Femur (tissue), 1 donor: ENCODE measurements around the gene MFSD2A.
A peak's percentile ranks its signal among the peaks of the same experiment; 100 is the strongest.
"Not testable (repeated sequence)": the region's sequence is repeated elsewhere in the genome, so short reads cannot be mapped to it uniquely, and the experiment has no call there.

ENCODE experiments used
- DNase-seq: peaks from one replicate; pipeline ENCODE4 v3.0.0-alpha.2; 2017

The MFSD2A gene

DNA sequence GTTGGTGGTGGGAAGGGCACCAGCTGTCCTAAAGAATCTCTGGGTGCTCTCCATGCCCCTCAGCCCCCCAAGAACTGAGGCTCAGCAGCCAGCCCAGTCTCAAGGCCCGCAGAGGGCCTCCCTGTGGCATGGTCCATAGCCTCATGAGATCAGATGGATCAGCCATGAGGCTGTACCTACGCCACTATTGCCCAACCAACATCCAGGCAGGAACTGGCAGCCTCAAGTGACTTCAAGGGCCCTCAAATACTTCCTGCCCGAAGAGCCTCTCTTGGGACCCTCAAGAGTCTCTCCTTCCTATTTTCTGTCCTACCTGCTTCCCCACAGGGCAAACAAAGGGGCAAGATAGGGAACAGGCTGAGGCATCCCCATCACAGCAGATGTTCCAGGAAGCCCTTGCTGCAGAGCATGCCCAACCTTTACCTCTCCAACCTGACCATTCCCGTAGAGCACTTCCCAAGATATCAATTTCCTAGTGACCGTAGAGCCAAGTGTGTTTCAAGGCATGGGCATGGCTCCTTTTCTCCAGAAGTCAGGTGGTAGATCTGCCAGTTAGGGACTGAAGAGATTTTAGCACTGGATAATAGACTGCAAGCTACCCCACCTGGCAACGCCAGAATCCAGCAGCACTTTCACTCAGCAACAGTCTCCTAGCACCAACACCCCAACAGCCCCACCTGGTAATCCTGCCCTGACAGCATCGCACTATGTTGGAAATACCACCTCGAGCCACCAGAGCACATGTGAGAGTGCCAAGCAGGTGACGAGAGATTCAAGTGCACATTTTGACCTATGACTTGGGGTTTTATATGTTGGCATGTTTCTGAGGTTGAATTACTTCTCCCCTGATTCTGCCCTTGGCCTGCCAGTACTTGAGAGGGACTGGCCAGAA, 13.7 kb upstream of the MFSD2A start:
- no peak for DNase-seq

DNA sequence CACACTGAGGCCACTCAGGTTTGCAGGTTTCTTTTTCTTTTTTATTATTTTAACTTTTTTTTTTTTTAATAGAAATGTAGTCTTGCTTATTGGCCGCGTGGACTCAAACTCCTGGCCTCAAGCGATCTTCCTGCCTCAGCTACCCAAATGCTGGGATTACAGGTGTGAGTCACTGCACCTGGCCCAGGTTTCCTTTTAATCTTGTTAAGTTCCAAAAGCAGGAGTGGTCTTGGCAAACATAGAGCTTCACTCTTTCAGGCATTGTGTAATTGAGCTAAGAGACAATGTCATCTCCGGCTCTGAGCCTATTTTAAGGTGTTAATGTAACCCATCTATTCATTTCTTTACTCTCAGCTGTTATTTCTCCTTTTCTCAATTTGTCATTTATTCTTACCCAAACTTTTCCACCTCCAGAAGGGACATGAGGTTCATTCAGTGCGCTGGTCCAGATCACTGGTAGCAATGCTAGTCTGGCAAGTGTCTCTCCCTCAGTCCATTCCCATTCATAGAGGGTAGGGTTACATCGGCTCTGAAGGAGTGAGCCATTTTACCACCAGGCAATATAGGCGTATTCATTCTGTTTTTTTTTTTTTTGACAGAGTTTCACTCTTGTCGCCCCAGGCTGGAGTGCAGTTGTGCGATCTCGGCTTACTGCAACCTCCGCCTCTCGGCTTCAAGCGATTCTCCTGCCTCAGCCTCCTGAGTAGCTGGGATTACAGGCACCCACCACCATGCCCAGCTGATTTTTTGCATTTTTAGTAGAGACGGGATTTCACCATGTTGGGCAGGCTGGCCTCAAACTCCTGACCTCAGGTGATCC, 11.3 kb upstream of the MFSD2A start:
- DNase-seq = no peak

DNA sequence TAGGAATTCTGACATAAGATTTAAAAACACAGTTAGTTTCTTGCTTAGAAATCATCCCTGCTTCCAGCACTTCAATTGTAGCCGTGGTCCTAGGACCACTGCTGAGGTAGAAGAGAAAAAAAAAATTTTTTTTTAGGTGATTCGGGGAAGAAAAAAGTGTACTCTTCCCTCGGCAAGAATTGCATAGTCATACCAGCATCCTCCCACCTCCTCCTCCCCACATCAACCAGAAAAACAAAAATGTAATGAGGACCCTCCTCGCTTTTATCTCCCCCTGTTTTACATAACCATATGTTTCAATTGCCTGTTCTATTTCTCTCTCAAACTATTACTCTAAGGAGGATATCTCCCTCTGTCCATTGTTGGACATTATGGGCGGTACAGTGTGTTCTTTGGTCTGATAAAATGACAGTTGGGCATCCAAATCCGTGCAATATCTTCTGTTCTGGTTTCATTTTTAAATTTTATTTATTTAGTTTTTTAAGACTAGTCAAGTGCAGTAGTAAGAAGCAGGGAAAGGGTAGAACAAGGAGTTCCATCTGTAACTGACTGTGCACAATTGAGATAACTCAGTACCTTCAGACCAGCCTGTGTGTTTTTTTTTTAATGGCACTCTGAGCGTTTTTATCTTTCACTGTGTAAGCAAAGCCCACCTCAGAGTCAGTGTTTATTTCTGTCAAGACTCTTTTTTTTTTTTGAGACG, 10.4 kb upstream of the MFSD2A start:
- DNase-seq = no peak

DNA sequence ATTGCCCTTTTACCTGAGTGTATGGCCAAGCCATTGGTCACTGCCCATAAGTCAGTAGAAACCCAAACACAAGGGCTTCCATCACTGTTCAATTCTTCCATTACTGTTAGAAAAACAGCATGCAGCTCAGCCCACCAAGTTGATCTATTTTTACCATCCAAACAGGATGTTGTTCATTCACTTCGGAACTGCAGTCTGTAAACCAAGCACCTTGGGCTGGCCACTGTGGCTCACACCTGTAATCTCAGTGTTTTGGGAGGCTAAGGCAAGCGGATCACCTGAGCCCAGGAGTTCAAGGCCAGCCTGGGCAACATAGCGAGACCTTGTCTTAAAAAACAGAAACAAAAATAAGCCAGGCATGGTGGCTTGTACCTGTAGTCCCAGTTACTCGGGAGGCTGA, 8.7 kb upstream of the MFSD2A start:
- no peak for DNase-seq

DNA sequence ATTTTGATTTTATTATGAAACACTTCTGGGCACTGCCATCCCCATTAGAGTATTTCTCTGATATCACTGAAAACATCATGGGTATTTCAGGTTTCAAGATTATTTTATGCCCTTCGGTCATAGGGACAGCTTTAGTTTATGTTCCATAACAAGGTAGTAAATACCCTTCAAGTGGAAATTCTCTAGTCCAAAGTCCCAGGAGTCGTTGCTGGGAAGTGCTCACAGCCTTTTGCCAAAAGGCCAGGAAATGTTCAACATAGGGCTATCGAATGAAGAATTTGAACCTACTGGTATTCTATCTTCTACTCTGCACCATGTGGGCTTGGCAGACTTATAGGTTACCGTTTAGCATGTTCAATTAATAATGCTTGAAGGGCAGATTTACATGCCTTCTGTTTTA, 7.7 kb upstream of the MFSD2A start:
- no peak for DNase-seq

DNA sequence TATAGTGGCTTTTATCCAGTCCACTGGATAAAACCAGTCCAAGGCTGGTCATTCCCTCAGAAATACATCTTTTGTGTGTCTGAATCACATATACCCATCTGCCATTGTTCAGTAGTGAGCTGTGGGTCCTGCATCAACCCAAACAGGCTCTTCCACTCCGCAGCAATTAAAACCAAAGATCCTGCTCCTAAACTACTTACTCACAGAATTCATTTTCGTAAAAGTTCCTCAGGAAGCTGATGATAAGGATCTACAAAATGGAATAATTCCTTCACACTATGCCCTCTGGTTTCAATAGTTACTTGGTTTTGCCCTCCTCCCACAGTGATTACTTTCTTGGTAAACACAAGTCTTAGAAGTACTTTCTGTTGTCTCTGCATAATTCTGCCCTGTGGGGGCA, 5.1 kb upstream of the MFSD2A start:
- no peak for DNase-seq

DNA sequence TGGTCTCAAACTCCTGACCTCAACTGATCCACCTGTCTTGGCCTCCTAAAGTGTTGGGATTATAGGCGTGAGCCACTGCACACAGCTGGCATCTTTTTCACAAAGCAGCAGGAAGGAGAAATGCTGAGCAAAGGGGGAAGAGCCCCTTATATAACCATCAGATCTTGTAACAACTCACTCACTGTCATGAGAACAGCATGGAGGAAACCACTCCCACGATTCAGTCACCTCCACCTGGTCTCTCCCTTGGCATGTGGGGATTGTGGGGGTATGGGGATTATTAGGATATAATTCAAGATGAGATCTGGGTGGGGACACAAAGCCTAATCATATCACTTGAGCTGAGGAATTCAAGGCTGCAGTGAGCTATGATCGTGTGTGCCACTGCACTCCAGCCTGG, 3.0 kb upstream of the MFSD2A start:
- no peak for DNase-seq

DNA sequence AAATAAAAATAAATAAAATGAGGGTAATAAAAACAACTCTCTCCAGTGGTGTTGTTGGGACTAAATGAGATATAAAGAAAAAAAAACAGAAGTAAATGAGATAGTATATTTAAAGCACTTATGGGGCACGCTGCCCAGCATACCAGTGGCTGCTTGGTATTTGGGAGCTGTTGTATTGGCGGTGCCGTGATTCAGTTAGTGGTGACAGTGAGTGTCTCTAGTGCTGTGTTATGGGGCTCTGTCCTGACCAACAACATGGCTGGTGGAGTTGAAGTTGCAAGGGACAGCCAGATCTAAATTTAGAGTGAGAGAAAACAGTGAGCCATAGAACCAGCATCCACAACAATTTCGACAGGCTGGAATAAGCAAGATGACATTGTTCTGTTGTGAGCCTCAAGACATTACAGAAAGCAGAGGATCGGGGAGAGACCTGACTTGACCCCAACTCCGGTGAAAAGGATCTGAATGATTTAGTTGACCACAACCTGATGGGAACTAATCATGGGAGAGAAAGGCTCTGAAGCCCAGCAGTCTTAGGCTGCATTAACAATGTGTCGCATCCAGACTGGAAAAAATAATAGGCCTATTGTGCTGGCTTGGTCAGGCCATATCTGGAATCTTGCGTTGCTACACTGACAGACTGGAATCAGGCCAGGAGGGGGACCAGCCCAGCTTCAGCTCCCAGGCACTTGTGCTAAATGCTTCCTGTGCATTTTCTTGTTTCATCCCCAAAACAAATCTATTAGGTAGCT, 2.4 kb upstream of the MFSD2A start:
- peak; percentile 36 for DNase-seq

DNA sequence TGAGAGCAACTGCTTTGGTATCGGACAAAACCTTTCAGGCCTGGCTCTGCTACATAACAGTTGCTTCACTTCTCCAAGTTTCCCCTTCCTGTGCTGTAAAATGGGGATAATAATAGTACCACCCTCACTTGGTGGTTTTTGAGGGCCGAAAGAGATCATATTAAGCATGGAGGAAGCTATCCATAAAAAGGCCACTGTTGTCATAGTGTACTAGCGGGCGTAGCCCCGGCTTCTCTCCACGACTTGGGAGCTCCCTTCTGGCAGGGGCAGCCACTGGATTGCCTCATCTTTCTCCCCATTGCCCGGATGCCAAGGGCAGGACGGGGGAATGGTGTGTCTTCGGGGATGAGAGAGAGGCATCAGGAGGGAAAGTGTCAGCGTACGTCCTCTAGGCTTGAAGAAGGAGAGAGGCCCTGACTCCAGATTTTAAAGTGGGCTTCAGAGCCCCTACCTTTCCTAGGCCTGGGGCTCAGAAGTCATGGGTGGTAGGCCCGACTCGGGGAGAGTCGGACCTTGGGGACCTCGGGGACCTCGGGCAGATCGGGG, 548 bp upstream of the MFSD2A start:
- no peak for DNase-seq

DNA sequence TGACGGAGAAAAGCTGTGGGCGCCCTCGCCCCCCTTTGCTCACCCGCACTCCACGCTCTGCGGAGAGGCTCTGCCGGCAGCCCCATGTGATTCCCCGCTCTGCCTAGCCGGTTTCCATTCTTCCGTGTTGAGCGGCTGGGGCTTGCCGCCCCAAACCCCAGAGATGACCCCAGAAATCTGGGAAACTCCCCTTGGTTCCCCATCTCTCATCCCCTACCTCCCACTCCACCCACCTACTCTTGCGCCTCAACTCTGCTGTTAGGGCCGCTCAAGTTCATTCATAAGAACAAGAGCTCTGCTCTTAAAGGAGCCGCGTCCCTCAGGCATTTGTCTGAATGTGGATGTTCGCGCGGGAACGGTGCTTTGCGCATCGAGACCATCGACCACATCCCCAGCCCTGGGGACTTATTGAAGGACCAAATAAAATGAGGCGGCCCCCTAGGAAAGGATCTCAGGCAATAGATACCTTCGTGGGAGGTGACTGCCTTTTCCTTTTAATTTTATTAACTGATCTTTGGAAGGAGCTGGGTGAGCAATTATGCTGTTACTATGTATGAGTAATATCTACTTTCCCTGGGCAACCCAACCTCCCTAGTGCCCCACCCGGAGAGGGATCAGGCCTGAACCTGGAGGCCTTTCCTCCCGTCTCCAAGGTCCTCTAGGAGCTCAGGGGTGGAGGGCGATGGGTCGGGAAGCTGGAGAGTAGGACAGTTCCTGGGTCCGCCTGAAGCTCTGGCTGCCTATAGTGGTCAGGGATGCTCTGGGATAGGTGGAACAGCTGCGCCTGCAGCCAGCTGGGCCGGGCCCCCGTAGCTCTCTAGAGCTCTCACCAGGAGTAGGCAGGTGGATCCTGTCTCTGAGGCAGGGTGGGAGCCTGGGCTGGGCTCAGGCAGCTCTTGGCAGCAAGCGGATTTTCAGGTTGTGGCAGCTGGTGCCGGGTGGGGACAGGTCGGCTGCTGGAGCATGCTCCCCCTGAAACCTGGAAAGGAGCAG, 898 bp downstream of the MFSD2A start:
- no peak for DNase-seq

DNA sequence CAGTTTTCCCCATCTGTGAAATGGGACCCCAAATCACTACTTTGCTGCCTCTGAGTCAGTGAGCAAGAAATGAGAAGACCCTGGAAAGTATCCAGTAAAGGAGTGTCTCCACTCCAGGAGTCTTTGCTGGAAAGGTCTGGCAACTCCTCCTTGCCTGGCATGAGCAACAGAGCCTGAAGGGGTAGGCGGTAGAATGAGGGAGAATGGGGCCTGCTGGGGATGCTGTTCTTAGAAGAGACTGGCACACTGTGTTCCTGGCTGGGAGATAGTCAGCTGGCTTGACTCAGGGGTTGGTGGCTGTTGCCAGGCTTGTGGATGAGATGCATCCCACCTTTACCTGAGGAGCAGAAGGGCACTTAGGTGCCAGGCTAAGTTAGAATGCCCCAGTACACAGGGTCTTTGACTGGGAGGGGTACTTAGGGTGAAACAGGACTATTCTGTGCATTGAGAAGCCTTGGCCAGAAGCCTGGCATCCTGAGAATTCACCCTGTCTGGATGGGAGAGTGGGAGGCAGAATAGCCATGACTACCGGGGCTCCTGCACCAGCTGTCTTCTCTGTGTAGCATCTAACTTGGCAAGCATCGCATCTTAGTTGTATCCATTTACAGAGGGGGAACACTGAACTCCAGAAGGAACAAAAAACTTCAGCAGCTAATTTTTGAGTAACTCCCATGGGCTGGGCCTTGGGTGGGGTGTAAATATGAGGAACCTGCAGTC, 2.5 kb downstream of the MFSD2A start:
- DNase-seq = no peak

DNA sequence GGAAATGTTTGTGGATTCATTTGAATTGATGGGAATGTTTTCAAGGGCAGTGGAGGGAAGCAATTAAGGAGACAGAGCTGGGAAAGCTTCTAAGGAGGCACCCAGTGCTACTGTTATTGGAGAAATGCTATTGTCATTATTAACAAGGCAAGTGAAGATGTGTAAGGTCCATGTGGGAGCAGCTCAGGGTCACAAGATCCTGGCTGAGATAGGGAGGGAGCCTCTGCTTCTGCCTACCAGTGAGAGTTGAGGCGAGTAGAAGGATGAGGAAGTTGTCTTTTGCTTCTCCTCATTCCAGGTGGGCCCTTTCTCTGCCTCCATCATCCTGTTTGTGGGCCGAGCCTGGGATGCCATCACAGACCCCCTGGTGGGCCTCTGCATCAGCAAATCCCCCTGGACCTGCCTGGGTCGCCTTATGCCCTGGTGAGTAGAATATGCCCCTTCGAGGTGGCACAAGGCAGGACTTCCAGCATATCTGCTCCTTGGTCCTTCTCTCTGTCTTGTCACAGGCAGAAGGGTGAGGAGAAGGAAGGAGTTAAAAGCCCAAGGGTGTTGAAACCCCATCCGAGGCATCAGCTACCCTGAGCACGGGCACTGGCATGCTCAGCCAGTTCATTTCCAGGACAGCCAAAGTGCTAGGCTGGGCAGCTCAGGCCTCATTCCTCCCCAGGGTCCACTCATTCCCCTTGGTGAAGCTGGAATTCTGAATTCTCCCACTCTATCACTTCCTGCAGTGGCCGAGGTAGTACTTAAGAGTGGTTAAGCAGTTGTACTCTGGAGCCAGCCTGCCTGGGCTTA, 3.7 kb downstream of the MFSD2A start:
- DNase-seq = no peak

DNA sequence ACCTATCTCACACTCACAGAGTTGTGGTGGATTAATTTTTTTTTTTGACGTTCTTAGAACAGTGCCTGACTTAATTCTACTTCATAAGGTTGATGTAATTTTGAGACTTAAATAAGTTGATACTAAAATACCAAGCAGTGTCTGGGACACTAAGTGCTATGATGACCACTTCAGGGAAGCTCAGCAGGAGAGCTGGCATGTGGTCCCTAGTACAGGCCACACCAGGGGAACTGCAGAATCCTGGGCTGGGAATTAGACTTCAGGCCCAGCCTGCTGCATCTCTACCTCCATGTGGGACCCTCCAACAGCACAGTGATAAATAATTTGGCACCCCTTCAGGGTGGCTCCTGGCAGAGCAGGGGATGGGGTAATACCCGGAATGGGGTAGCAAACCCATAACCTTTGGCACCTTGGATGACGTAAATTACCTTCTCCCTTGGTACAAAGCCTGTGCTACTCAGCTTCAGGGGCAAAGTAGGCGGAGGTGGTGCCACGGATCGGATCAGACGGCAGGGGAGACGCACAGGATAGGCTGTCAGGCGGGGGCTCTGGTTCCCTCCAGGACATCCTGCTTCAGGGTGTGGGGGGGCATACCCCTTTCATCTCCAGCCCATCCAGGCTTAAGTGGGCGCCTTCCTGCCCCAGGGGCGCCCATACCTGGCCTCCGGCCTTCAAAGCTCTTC, 4.8 kb downstream of the MFSD2A start:
- DNase-seq = no peak

DNA sequence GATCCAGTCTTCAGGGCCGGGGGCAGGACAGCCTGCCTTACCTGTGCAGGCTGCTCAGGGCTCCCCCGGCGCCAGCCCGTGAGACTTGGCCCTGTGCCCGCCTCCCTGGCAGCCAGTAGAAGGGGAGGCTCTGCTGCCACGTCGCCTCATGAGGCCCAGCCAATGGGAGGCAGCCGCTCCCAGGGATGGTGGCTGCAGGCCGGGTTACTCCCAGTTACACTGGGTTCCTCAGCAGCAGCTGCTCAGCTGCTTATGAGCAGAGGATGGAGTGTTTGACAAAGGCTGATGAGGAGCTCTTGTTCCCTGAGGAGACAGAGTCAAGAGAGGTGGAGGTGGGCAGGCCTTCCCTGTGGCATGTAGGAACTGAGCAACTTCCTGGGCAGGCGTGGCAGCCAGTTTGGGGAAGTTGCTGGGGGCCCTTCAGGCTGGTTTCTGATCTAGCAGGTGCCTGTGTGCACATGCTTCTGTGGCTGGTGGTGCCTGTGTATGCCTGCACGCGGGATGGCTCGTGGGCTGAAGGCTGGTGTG, 5.5 kb downstream of the MFSD2A start:
- peak; percentile 54 for DNase-seq

DNA sequence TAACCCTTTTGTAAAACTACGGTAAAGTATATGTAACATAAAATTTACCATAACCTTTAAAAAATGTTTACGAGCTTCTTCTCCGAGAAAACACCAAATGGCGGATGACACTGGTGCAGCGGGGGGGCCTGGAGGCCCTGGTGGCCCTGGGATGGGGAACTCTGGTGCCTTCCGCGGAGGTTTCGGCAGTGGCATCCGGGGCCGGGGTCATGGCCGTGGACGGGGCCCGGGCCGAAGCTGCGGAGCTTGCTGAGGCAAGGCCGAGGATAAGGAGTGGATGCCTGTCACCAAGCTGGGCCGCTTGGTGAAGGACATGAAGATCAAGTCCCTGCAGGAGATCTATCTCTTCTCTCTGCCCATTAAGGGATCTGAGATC, 7.5 kb downstream of the MFSD2A start:
- DNase-seq = no peak

DNA sequence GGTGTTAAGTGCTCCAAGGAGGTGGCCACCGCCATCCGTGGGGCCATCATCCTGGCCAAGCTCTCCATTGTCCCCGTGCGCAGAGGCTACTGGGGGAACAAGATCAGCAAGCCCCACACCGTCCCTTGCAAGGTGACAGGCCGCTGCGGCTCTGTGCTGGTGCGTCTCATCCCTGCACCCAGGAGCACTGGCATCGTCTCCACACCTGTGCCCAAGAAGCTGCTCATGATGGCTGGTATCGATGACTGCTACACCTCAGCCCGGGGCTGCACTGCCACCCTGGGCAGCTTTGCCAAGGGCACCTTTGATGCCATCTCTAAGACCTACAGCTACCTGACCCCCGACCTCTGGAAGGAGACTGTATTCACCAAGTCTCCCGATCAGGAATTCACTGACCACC, 8.0 kb downstream of the MFSD2A start:
- DNase-seq = not testable (repeated sequence)

DNA sequence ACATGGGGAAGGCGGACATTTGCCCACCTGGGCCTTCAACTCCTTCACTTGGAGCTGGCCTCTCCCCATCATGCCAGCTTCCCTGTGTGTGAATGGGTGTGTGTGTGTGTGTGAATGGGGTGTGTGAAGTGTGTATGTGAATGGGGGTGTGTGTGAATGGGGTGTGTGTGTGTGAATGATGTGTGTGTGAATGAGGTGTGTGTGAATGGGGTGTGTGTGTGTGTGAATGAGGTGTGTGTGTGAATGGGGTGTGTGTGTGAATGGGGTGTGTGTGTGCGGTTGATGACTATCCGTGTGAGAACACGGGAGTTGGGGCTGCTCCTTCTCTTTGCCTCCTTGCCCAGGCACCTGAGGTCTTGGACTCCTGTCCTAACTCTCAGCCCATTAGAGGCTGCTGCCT, 9.6 kb downstream of the MFSD2A start:
- no peak for DNase-seq

DNA sequence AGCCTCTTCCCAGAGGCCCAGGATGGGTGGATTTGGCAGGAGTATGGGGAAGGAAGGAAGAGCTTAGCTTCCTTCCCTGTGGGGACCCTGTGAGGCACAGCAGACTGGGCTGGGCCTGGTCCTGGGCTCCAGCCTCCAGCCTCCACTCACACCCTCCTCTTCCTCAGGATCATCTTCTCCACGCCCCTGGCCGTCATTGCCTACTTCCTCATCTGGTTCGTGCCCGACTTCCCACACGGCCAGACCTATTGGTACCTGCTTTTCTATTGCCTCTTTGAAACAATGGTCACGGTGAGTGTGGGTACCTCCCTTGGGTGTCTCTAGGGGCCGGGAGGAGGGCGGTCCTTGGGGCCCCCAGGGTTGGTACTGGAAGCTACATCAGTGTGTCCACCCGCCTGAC, 10.1 kb downstream of the MFSD2A start:
- DNase-seq = no peak

DNA sequence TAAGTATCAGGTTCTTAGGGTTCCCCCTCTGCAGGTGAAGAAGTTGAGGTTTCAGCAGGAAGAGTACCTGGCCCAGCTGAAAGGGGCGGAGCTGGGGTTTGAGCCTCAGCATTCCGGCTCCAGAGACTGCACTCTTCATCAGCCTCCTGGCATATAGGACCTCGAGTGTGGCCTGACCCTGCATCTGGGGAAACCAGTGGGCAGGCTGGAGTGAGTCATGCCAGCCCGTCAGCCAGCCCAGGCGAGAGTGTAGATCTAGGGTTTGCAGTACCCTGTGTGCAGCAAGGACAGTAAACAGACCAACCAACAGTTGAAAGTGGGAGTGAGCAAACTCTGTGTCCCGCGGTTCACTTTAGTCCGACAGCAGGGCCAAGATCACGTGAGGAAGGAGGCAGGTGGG, 14.1 kb downstream of the MFSD2A start:
- no peak for DNase-seq
